Fibroblast of lung (primary cell): ENCODE data around the gene GNB1L. TPM values are rescaled to one million over a fixed set of nuclear protein-coding genes. Genes with fewer than 3 reads are reported as not detected.
A peak's percentile ranks its signal among the peaks of the same experiment; 100 is the strongest.

Source experiments
- DNase-seq, 2 donors: peaks; one replicate each; pipeline versions ENCODE4 v3.0.0 to v3.0.0-alpha.2; 2010; ENCODE audit warnings: low read depth in 2 of 2
- H2AFZ ChIP-seq: 2 replicates; pipeline ENCODE4 v1.5.1; 2012; ENCODE audit warnings: low read length, control low read depth, inconsistent platforms
- H3K27ac ChIP-seq: 2 replicates; pipeline ENCODE4 v1.5.1; 2011; ENCODE audit warnings: low read length, control low read depth; ENCODE audit not compliant: insufficient read depth
- H3K27me3 ChIP-seq: 2 replicates; pipeline ENCODE4 v1.5.1; 2011; ENCODE audit warnings: mild to moderate bottlenecking, low read length; ENCODE audit not compliant: control insufficient read depth, insufficient read depth
- H3K36me3 ChIP-seq: 2 replicates; pipeline ENCODE4 v1.5.1; 2011; ENCODE audit warnings: low read length; ENCODE audit not compliant: control insufficient read depth, insufficient read depth
- H3K4me1 ChIP-seq: 2 replicates; pipeline ENCODE4 v1.5.1; 2011; ENCODE audit warnings: low read length; ENCODE audit not compliant: control insufficient read depth, insufficient read depth; ENCODE audit errors: extremely low read depth
- H3K4me2 ChIP-seq: 2 replicates; pipeline ENCODE4 v1.5.1; 2011; ENCODE audit warnings: low read length, control low read depth; ENCODE audit not compliant: insufficient read depth; ENCODE audit errors: extremely low read depth
- H3K4me3 ChIP-seq, 4 experiments: fragments of 200-600 bp in 1 of 4; sonication (generic) in 1 of 4; replicated peaks in 1 of 4; 2 replicates each; pipeline ENCODE4 v1.5.1; 2011 to 2016; ENCODE audit warnings: low read length in 4 of 4, low read depth in 3 of 4, mild to moderate bottlenecking in 3 of 4, control low read depth in 2 of 4, inconsistent platforms in 1 of 4, mixed read lengths in 1 of 4; ENCODE audit not compliant: insufficient read depth in 1 of 4; ENCODE audit errors: control extremely low read depth in 1 of 4
- H3K79me2 ChIP-seq: 2 replicates; pipeline ENCODE4 v1.5.1; 2012; ENCODE audit warnings: mild to moderate bottlenecking, low read length, inconsistent platforms; ENCODE audit not compliant: control insufficient read depth, insufficient read depth
- H3K9ac ChIP-seq: 2 replicates; pipeline ENCODE4 v1.5.1; 2011; ENCODE audit warnings: mild to moderate bottlenecking, low read length, control low read depth; ENCODE audit not compliant: insufficient read depth
- H3K9me3 ChIP-seq: 2 replicates; pipeline ENCODE4 v1.5.1; 2012; ENCODE audit warnings: low read depth, low read length; ENCODE audit not compliant: control insufficient read depth, insufficient read depth
- H4K20me1 ChIP-seq: 2 replicates; pipeline ENCODE4 v1.5.1; 2011; ENCODE audit warnings: low read length; ENCODE audit not compliant: control insufficient read depth, insufficient read depth; ENCODE audit errors: extremely low read depth
- CTCF ChIP-seq, 2 donors: IDR thresholded peaks in 1 of 2; conservative IDR thresholded peaks in 1 of 2; 1 replicate in 1 of 2; 2 replicates in 1 of 2; pipeline ENCODE4 v1.5.1; 2011 to 2012; ENCODE audit warnings: low read length in 2 of 2, control low read depth in 1 of 2, inconsistent platforms in 1 of 2, low read depth in 1 of 2, mild to moderate bottlenecking in 1 of 2
- EZH2 ChIP-seq: IDR thresholded peaks from 2 replicates; pipeline ENCODE4 v1.5.1; 2012; ENCODE audit warnings: low read length, control low read depth, mild to moderate bottlenecking; ENCODE audit errors: missing control alignments
- polyA plus RNA-seq, 2 donors: library from polyadenylated mRNA; depleted of rRNA in 1 of 2; stranded (reverse) in 1 of 2; unstranded in 1 of 2; fragments of >200 nt; gene quantifications; 2 replicates each; pipeline ENCODE4 v1.2.1, GENCODE V29; 2011 to 2012; ENCODE audit warnings: missing spikeins in 1 of 2
- total RNA-seq: library from RNA; depleted of rRNA; stranded (reverse); fragments of >200 nt; gene quantifications from 2 replicates; pipeline ENCODE4 v1.2.1, GENCODE V29; 2014

GNB1L gene
- total and polyA plus RNA-seq, 2 donors (not counting 1 experiment from before 2014, with no cell fraction given) = 1.4 to 7.8 TPM

- Histone ChIP-seq H2AFZ (no peak overlapping the region), H3K27me3 (no peaks in the 10 kb centered on the region), H3K4me3 (peak overlapping the region in 2 of 4 experiments; percentile 6 to 22), H3K79me2 (peaks cover 8% of the 10 kb centered on the region), H3K4me1 (peaks cover 42% of the 10 kb centered on the region), H3K9me3 (no peaks in the 10 kb centered on the region), H3K4me2 (peak overlapping the region; percentile 84), H3K27ac (peak overlapping the region; percentile 98), H4K20me1 (no peaks in the 10 kb centered on the region), H3K9ac (peak overlapping the region; percentile 64), H3K36me3 (peaks cover 7% of the 10 kb centered on the region)
- TF ChIP-seq EZH2 (no peak), CTCF (conservative IDR thresholded peaks at IDR 0.05 in 1 of 2, IDR thresholded peaks at IDR 0.05 in 1 of 2; ENCODE audit: low read depth in 1 of 2, low read length in 2 of 2) (no peak)
- peak; percentile 88 to 97 for DNase-seq
Measured at GRCh38 chr22:19880786-19881569, 26.3 kb upstream of the GNB1L start.

GRCh38 chr22:19879992-19880785 lies 25.5 kb upstream of the GNB1L start:
- DNase-seq = no peak
- Histone ChIP-seq H3K79me2 (peaks cover 8% of the 10 kb centered on the region), H4K20me1 (no peaks in the 10 kb centered on the region), H3K27ac (peak overlapping the region; percentile 98), H3K9me3 (no peaks in the 10 kb centered on the region), H3K4me1 (peaks cover 42% of the 10 kb centered on the region), H3K4me2 (peak overlapping the region; percentile 84), H3K4me3 (no peak overlapping the region), H3K9ac (peak overlapping the region; percentile 64), H3K27me3 (no peaks in the 10 kb centered on the region), H2AFZ (no peak overlapping the region), H3K36me3 (peaks cover 7% of the 10 kb centered on the region)
- no peak for TF ChIP-seq EZH2
- no peak for TF ChIP-seq CTCF (conservative IDR thresholded peaks at IDR 0.05 in 1 of 2, IDR thresholded peaks at IDR 0.05 in 1 of 2; ENCODE audit: low read depth in 1 of 2, low read length in 2 of 2)

GRCh38 chr22:19879643-19879991 lies 24.9 kb upstream of the GNB1L start:
- DNase-seq = no peak
- no peak overlapping the region for H3K9ac ChIP-seq
- no peaks in the 10 kb centered on the region for H4K20me1 ChIP-seq
- peaks cover 7% of the 10 kb centered on the region for H3K36me3 ChIP-seq
- H3K79me2 ChIP-seq = peaks cover 8% of the 10 kb centered on the region
- TF ChIP-seq CTCF (conservative IDR thresholded peaks at IDR 0.05 in 1 of 2, IDR thresholded peaks at IDR 0.05 in 1 of 2; ENCODE audit: low read depth in 1 of 2, low read length in 2 of 2) (no peak), EZH2 (no peak)
- H3K27ac ChIP-seq = peak overlapping the region; percentile 98
- no peaks in the 10 kb centered on the region for H3K9me3 ChIP-seq
- peaks cover 44% of the 10 kb centered on the region for H3K4me1 ChIP-seq
- H3K27me3 ChIP-seq = no peaks in the 10 kb centered on the region
- H3K4me2 ChIP-seq = no peak overlapping the region
- H3K4me3 ChIP-seq = no peak overlapping the region
- no peak overlapping the region for H2AFZ ChIP-seq
